SW480 (cell line): ENCODE measurements around the gene FNDC10.

ENCODE experiments used
- DNase-seq: peaks from one replicate; pipeline ENCODE4 v3.0.0-alpha.2; 2016; ENCODE audit warnings: low spot score

Gene FNDC10

GRCh38 chr1:1616045-1616790 is 16.3 kb upstream of the FNDC10 start:
- no peak for DNase-seq

- peak; percentile 95 for DNase-seq
Observed at GRCh38 chr1:1615256-1616044, 15.5 kb upstream of the FNDC10 start, which contains the start of gene MIB2. TSS of gene MIB2 (plus strand) at chr1:1615500. CDS start at chr1:1623453, 7,953 bp downstream.

- no peak for DNase-seq
Observed at GRCh38 chr1:1614954-1615255, 15.0 kb upstream of the FNDC10 start.

GRCh38 chr1:1614204-1614953 is 14.4 kb upstream of the FNDC10 start:
- no peak for DNase-seq

GRCh38 chr1:1613509-1614082 is 13.7 kb upstream of the FNDC10 start:
- no peak for DNase-seq

- no peak for DNase-seq
Observed at GRCh38 chr1:1612104-1612400, 12.1 kb upstream of the FNDC10 start.

- DNase-seq = no peak
Observed at GRCh38 chr1:1610796-1611195, 10.9 kb upstream of the FNDC10 start.

- DNase-seq = no peak
Observed at GRCh38 chr1:1609822-1610485, 10.0 kb upstream of the FNDC10 start.

GRCh38 chr1:1606232-1606631 is 6.3 kb upstream of the FNDC10 start:
- DNase-seq = no peak

GRCh38 chr1:1605724-1606123 is 5.8 kb upstream of the FNDC10 start:
- no peak for DNase-seq

- DNase-seq = no peak
Observed at GRCh38 chr1:1605034-1605591, 5.2 kb upstream of the FNDC10 start.

- no peak for DNase-seq
Observed at GRCh38 chr1:1604374-1605033, 4.6 kb upstream of the FNDC10 start.

- DNase-seq = no peak
Observed at GRCh38 chr1:1603671-1604373, 3.9 kb upstream of the FNDC10 start.

GRCh38 chr1:1602968-1603506 is 3.1 kb upstream of the FNDC10 start:
- no peak for DNase-seq

GRCh38 chr1:1602304-1602967 is 2.5 kb upstream of the FNDC10 start:
- DNase-seq = no peak

- DNase-seq = no peak
Observed at GRCh38 chr1:1601564-1602303, 1.8 kb upstream of the FNDC10 start.

GRCh38 chr1:1600861-1601563 is 1.1 kb upstream of the FNDC10 start:
- DNase-seq = no peak
